GM12878 (cell line): ENCODE data around the gene AAMP. TPM values are rescaled to one million over a fixed set of nuclear protein-coding genes. Genes with fewer than 3 reads are reported as not detected.

Source experiments
- ATAC-seq: fragments of 200-7000 bp; cut with Tn5 transposase; 3 replicates; pipeline ENCODE4 v1.9.1; 2020; ENCODE audit warnings: mild to moderate bottlenecking, moderate library complexity
- BruUV-seq: library from RNA; stranded (reverse); fragments of 400-500 nt; replicated peaks from 2 replicates; lab custom pipeline; 2021; lab: Mats Ljungman, UMichigan
- CTCF ChIA-PET: fragments of 300-600 bp; sonication (Branson Sonifier 250); formaldehyde crosslinking; extraction: SDS; loops from one replicate; lab custom pipeline; 2021; ENCODE audit warnings: inconsistent platforms; lab: Yijun Ruan, JAX
- POLR2A ChIA-PET: fragments of 350-600 bp; formaldehyde crosslinking; extraction: SDS; loops from one replicate; lab custom pipeline; 2021; ENCODE audit warnings: inconsistent platforms; lab: Charles Lee
- RAD21 ChIA-PET: fragments of 300-600 bp; sonication (Branson Sonifier 250); formaldehyde crosslinking; loops from one replicate; lab custom pipeline; 2023; ENCODE audit warnings: antibody characterized with exemption; ENCODE audit not compliant: unreplicated experiment; lab: Charles Lee
- SMC1A ChIA-PET: fragments of 300-600 bp; sonication (Branson Sonifier 250); formaldehyde crosslinking; loops from one replicate; lab custom pipeline; 2023; ENCODE audit not compliant: unreplicated experiment, uncharacterized antibody; lab: Charles Lee
- DNase-seq: peaks from one replicate; pipeline ENCODE4 v3.0.0-alpha.2; 2011; ENCODE audit warnings: low read depth, low spot score
- FAIRE-seq: peaks from 3 replicates; lab custom pipeline; 2011; peaks lifted over from hg19 to GRCh38; lab: Jason Lieb, UNC
- H2AFZ ChIP-seq: 2 replicates; pipeline ENCODE4 v1.6.0; 2011; ENCODE audit warnings: low read depth, low read length, control low read depth; ENCODE audit not compliant: control insufficient read depth
- H3K27ac ChIP-seq: 2 replicates; pipeline ENCODE4 v1.5.1; 2011; ENCODE audit warnings: control low read depth; ENCODE audit not compliant: control insufficient read depth, insufficient read depth
- H3K27me3 ChIP-seq, 2 experiments: replicated peaks in 1 of 2; 2 replicates each; pipeline versions ENCODE4 v1.6.0 to v1.6.1; 2011; ENCODE audit warnings: low read length in 1 of 2; ENCODE audit not compliant: control insufficient read depth in 2 of 2, insufficient read depth in 2 of 2
- H3K36me3 ChIP-seq, 2 experiments: 2 replicates each; pipeline ENCODE4 v1.5.1; 2011; ENCODE audit warnings: low read length in 1 of 2; ENCODE audit not compliant: control insufficient read depth in 2 of 2, insufficient read depth in 2 of 2
- H3K4me1 ChIP-seq: 2 replicates; pipeline ENCODE4 v1.6.1; 2011; ENCODE audit warnings: mild to moderate bottlenecking, low read length, moderate library complexity, mixed read lengths; ENCODE audit not compliant: control insufficient read depth, insufficient read depth
- H3K4me2 ChIP-seq: 2 replicates; pipeline ENCODE4 v1.6.0; 2011; ENCODE audit warnings: control low read depth; ENCODE audit not compliant: control insufficient read depth, insufficient read depth
- H3K4me3 ChIP-seq: fragments of 200-600 bp; sonication (generic); 2 replicates; pipeline ENCODE4 v1.5.1; 2016
- H3K79me2 ChIP-seq: 2 replicates; pipeline ENCODE4 v1.6.0; 2011; ENCODE audit warnings: low read length; ENCODE audit not compliant: control insufficient read depth, insufficient read depth
- H3K9ac ChIP-seq: 2 replicates; pipeline ENCODE4 v1.8.0; 2011; ENCODE audit warnings: low read length, control low read depth, mixed read lengths; ENCODE audit not compliant: control insufficient read depth, insufficient read depth
- H3K9me3 ChIP-seq: replicated peaks from 3 replicates; pipeline ENCODE4 v1.5.1; 2011; ENCODE audit warnings: mild to moderate bottlenecking, low read length; ENCODE audit not compliant: control insufficient read depth, insufficient read depth
- H4K20me1 ChIP-seq: 2 replicates; pipeline ENCODE4 v1.6.0; 2011; ENCODE audit not compliant: control insufficient read depth, insufficient read depth
- BACH1 ChIP-seq: fragments of 450-650 bp; IDR thresholded peaks from 2 replicates; pipeline ENCODE4 v1.6.1; 2017; ENCODE audit warnings: mild to moderate bottlenecking, borderline replicate concordance
- CBX3 ChIP-seq: fragments of 200-600 bp; sonication (generic); IDR thresholded peaks from 2 replicates; pipeline ENCODE4 v1.6.1; 2016; ENCODE audit warnings: low read depth, borderline replicate concordance
- EP300 ChIP-seq, 2 experiments: fragments of 150-350 bp in 1 of 2; IDR thresholded peaks; 2 replicates each; pipeline ENCODE4 v1.6.1; 2011 to 2012; ENCODE audit warnings: low read depth in 2 of 2, low read length in 2 of 2, borderline replicate concordance in 1 of 2, improper control_type of control experiment in 1 of 2, inconsistent platforms in 1 of 2; ENCODE audit not compliant: control insufficient read depth in 1 of 2
- FOXM1 ChIP-seq: IDR thresholded peaks from 2 replicates; pipeline ENCODE4 v1.6.1; 2012; ENCODE audit warnings: low read depth, mild to moderate bottlenecking, inconsistent platforms, low read length, moderate library complexity
- HDAC6 ChIP-seq: fragments of 200-600 bp; sonication (generic); IDR thresholded peaks from one replicate; pipeline ENCODE4 v1.8.0; 2017; ENCODE audit warnings: antibody characterized with exemption; ENCODE audit not compliant: unreplicated experiment
- MTA2 ChIP-seq: fragments of 450-650 bp; IDR thresholded peaks from 2 replicates; pipeline ENCODE4 v1.6.1; 2016; ENCODE audit warnings: low read depth, mild to moderate bottlenecking, moderate library complexity
- POLR2A ChIP-seq: IDR thresholded peaks from 2 replicates; pipeline ENCODE4 v1.6.1; 2011; ENCODE audit warnings: low read depth, mild to moderate bottlenecking, low read length
- POLR2AphosphoS2 ChIP-seq: IDR thresholded peaks from 2 replicates; pipeline ENCODE4 v1.6.1; 2011; ENCODE audit warnings: low read depth, mild to moderate bottlenecking, low read length, improper control_type of control experiment, moderate library complexity
- RCOR1 ChIP-seq: conservative IDR thresholded peaks from 2 replicates; pipeline ENCODE4 v1.6.1; 2012; ENCODE audit warnings: low read depth, low read length, improper control_type of control experiment
- SIX5 ChIP-seq: IDR thresholded peaks from 2 replicates; pipeline ENCODE4 v1.6.1; 2011; ENCODE audit warnings: mild to moderate bottlenecking, low read depth, low read length, moderate library complexity; ENCODE audit not compliant: severe bottlenecking
- SMAD1 ChIP-seq: fragments of 450-650 bp; IDR thresholded peaks from 2 replicates; pipeline ENCODE4 v1.6.1; 2018; ENCODE audit warnings: mild to moderate bottlenecking, low read depth; ENCODE audit not compliant: partially characterized antibody
- YBX1 ChIP-seq: fragments of 450-650 bp; IDR thresholded peaks from 2 replicates; pipeline ENCODE4 v1.6.1; 2016; ENCODE audit warnings: antibody characterized with exemption
- ZNF207 ChIP-seq: fragments of 450-650 bp; IDR thresholded peaks from 2 replicates; pipeline ENCODE4 v1.6.1; 2014; ENCODE audit warnings: antibody characterized with exemption, mild to moderate bottlenecking, borderline replicate concordance
- WGBS: methylation state at CpG from one replicate; pipeline ENCODE4 v1.1.6; 2016; ENCODE audit warnings: low lambda C conversion rate; ENCODE audit not compliant: insufficient replicate concordance, insufficient coverage; ENCODE audit errors: missing lambda C conversion rate; 5-methylcytosine and 5-hydroxymethylcytosine counted together
- in situ Hi-C: fragments of 300-500 bp; cut with MboI; formaldehyde crosslinking; loops from 9 replicates; pipeline ENCODE4 v1.14.3; 2018; ENCODE audit warnings: mixed read lengths
- intact Hi-C: fragments of 100-400 bp; cut with micrococcal nuclease; formaldehyde crosslinking; loops from one replicate; pipeline ENCODE4 v1.14.2; 2022; ENCODE audit not compliant: unreplicated experiment
- polyA plus RNA-seq, 11 experiments: library from polyadenylated mRNA; depleted of rRNA in 4 of 11; unstranded in 6 of 11; stranded (reverse) in 5 of 11; fragments of >200 nt; fragmentation: Nextera tagmentation in 4 of 11; fragmentation: Illumina TruSeq in 1 of 11; extraction: Ambion mirVana in 4 of 11; extraction: Trizol in 1 of 11; gene quantifications; 1 replicate in 1 of 11; 2 replicates in 10 of 11; pipeline versions ENCODE4 v1.2.1 to v1.2.3, GENCODE V29; 2011 to 2016; ENCODE audit warnings: inconsistent platforms in 2 of 11, missing spikeins in 2 of 11, low read depth in 1 of 11
- total RNA-seq, 4 experiments: library from RNA; depleted of rRNA in 3 of 4; stranded (reverse); fragments of >200 nt in 3 of 4; fragmentation: Illumina TruSeq in 1 of 4; extraction: Trizol in 1 of 4; gene quantifications; 2 replicates each; pipeline versions ENCODE4 v1.2.1 to v1.2.3, GENCODE V29; 2013 to 2021
- TF ChIP-seq, protein P1 (sequence below): fragments of 450-650 bp; IDR thresholded peaks from 2 replicates; pipeline ENCODE4 v1.6.1; 2018; ENCODE audit warnings: borderline replicate concordance, mild to moderate bottlenecking; ENCODE audit not compliant: partially characterized antibody
- TF ChIP-seq, protein P2 (sequence below): fragments of 450-650 bp; conservative IDR thresholded peaks from 2 replicates; pipeline ENCODE4 v1.6.1; 2017; ENCODE audit warnings: mild to moderate bottlenecking, moderate library complexity
- TF ChIP-seq, protein P3 (sequence below): fragments of 450-650 bp; IDR thresholded peaks from 2 replicates; pipeline ENCODE4 v1.6.1; 2016; ENCODE audit warnings: mild to moderate bottlenecking
- TF ChIP-seq, protein P4 (sequence below): IDR thresholded peaks from 2 replicates; pipeline ENCODE4 v1.6.1; 2012; ENCODE audit warnings: low read depth, low read length, improper control_type of control experiment

The AAMP gene
- total and polyA plus RNA-seq, 10 of the 15 experiments (the other 5 are each of a cell fraction or from before 2014, with no cell fraction given), result 4.4 to 140 (median 81.9) TPM

DNA sequence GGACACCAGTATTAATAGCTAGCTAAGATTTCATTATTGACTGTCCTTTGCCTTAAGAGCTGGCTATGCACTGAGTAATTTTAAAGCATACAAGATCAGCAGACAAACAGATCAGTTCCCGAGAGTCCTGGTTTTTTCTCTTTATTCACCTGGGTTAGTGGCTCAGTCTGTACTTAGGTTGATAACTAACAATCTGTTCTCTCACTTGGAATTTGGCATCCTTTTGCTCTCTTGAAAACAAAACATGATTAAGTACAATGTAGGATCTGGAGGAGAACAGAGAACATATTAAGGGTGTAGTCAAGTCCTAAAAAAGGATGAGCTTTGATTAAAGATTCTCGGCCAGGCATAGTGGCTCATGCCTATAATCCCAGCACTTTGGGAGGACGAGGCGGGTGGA is 36.4 kb downstream of the AAMP start:
- in situ Hi-C loops (no loop called here), intact Hi-C loops (no loop called here)
- Histone ChIP-seq H3K9ac (no peak overlapping the region), H3K79me2 (peaks cover 20% of the 10 kb centered on the region), H2AFZ (no peak overlapping the region), H3K4me1 (peaks cover 19% of the 10 kb centered on the region), H3K27ac (no peak overlapping the region), H3K27me3 (no peaks in the 10 kb centered on the region), H3K36me3 (peaks cover 20 to 45% of the 10 kb centered on the region in 2 experiments), H4K20me1 (peaks cover 3% of the 10 kb centered on the region; the same call in 1 of the 2 replicates), H3K4me3 (no peak overlapping the region), H3K4me2 (no peak overlapping the region), H3K9me3 (no peaks in the 10 kb centered on the region)
- 96% methylated on average over 4 of the region's 4 CpGs for WGBS
- POLR2A ChIA-PET, result interaction anchor here (1.7 kb wide), 1 partner anchor 12 kb away, joined by 5 read pairs; no protein-coding TSS in a partner anchor
- CTCF ChIA-PET, result interaction anchor here (1.0 kb wide), 1 partner anchor 24 kb away, joined by 4 read pairs; no protein-coding TSS in a partner anchor
- ATAC-seq (no peak), DNase-seq (no peak), FAIRE-seq (no peak)
- no TSS peak for BruUV-seq
- SMC1A ChIA-PET, result interaction anchor here (1.3 to 1.5 kb wide), 3 partner anchors 9 to 14 kb away, joined by 4 read pairs; no protein-coding TSS in a partner anchor
- RAD21 ChIA-PET, result no interaction called here
- TF ChIP-seq RCOR1, result no peak
- TF ChIP-seq, protein P1, sequence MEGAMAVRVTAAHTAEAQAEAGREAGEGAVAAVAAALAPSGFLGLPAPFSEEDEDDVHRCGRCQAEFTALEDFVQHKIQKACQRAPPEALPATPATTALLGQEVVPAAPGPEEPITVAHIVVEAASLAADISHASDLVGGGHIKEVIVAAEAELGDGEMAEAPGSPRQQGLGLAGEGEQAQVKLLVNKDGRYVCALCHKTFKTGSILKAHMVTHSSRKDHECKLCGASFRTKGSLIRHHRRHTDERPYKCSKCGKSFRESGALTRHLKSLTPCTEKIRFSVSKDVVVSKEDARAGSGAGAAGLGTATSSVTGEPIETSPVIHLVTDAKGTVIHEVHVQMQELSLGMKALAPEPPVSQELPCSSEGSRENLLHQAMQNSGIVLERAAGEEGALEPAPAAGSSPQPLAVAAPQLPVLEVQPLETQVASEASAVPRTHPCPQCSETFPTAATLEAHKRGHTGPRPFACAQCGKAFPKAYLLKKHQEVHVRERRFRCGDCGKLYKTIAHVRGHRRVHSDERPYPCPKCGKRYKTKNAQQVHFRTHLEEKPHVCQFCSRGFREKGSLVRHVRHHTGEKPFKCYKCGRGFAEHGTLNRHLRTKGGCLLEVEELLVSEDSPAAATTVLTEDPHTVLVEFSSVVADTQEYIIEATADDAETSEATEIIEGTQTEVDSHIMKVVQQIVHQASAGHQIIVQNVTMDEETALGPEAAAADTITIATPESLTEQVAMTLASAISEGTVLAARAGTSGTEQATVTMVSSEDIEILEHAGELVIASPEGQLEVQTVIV, result no peak
- no peak for TF ChIP-seq POLR2A
- TF ChIP-seq CBX3, result no peak
- no peak for TF ChIP-seq SIX5
- TF ChIP-seq EP300 (IDR thresholded peaks at IDR 0.05; ENCODE audit: borderline replicate concordance in 1 of 2, control insufficient read depth in 1 of 2, low read depth in 2 of 2, low read length in 2 of 2), result no peak
- TF ChIP-seq BACH1, result no peak
- TF ChIP-seq MTA2, result no peak
- TF ChIP-seq YBX1, result no peak
- TF ChIP-seq POLR2AphosphoS2, result no peak
- TF ChIP-seq, protein P2, sequence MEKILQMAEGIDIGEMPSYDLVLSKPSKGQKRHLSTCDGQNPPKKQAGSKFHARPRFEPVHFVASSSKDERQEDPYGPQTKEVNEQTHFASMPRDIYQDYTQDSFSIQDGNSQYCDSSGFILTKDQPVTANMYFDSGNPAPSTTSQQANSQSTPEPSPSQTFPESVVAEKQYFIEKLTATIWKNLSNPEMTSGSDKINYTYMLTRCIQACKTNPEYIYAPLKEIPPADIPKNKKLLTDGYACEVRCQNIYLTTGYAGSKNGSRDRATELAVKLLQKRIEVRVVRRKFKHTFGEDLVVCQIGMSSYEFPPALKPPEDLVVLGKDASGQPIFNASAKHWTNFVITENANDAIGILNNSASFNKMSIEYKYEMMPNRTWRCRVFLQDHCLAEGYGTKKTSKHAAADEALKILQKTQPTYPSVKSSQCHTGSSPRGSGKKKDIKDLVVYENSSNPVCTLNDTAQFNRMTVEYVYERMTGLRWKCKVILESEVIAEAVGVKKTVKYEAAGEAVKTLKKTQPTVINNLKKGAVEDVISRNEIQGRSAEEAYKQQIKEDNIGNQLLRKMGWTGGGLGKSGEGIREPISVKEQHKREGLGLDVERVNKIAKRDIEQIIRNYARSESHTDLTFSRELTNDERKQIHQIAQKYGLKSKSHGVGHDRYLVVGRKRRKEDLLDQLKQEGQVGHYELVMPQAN, result no peak
- TF ChIP-seq, protein P3, sequence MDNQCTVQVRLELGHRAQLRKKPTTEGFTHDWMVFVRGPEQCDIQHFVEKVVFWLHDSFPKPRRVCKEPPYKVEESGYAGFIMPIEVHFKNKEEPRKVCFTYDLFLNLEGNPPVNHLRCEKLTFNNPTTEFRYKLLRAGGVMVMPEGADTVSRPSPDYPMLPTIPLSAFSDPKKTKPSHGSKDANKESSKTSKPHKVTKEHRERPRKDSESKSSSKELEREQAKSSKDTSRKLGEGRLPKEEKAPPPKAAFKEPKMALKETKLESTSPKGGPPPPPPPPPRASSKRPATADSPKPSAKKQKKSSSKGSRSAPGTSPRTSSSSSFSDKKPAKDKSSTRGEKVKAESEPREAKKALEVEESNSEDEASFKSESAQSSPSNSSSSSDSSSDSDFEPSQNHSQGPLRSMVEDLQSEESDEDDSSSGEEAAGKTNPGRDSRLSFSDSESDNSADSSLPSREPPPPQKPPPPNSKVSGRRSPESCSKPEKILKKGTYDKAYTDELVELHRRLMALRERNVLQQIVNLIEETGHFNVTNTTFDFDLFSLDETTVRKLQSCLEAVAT, result no peak
- TF ChIP-seq FOXM1, result no peak
- no peak for TF ChIP-seq ZNF207
- TF ChIP-seq, protein P4, sequence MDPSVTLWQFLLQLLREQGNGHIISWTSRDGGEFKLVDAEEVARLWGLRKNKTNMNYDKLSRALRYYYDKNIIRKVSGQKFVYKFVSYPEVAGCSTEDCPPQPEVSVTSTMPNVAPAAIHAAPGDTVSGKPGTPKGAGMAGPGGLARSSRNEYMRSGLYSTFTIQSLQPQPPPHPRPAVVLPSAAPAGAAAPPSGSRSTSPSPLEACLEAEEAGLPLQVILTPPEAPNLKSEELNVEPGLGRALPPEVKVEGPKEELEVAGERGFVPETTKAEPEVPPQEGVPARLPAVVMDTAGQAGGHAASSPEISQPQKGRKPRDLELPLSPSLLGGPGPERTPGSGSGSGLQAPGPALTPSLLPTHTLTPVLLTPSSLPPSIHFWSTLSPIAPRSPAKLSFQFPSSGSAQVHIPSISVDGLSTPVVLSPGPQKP, result no peak
- TF ChIP-seq HDAC6, result no peak
- no peak for TF ChIP-seq SMAD1
